Neural cell (in vitro differentiated cells): Measurements from ENCODE around the gene SH3D19. TPM values are rescaled to one million over a fixed set of nuclear protein-coding genes. Genes with fewer than 3 reads are reported as not detected.

Source experiments
- H2AFZ ChIP-seq: fragments of 200-600, 300-800 bp; sonication (generic), shearing (Covaris generic); 2 replicates; pipeline ENCODE4 v1.6.0; 2014; ENCODE audit warnings: low read depth, mild to moderate bottlenecking, antibody characterized with exemption, low read length, moderate library complexity
- H3F3A ChIP-seq: fragments of 200-600 bp; shearing (Covaris generic); 2 replicates; pipeline ENCODE4 v1.6.1; 2016; ENCODE audit warnings: mild to moderate bottlenecking, moderate library complexity, mixed read lengths, antibody characterized with exemption, low read length; ENCODE audit not compliant: insufficient read depth, poor library complexity, severe bottlenecking
- H3K27ac ChIP-seq: fragments of 200-600, 300-800 bp; sonication (generic), shearing (Covaris generic); 2 replicates; pipeline ENCODE4 v1.5.1; 2014; ENCODE audit warnings: mild to moderate bottlenecking, low read length, moderate library complexity
- H3K27me3 ChIP-seq: fragments of 300-800, 200-600 bp; sonication (generic), shearing (Covaris generic); 2 replicates; pipeline ENCODE4 v1.6.0; 2014; ENCODE audit warnings: mild to moderate bottlenecking, low read depth, low read length, moderate library complexity; ENCODE audit not compliant: insufficient read depth
- H3K36me3 ChIP-seq: fragments of 300-800, 200-600 bp; sonication (generic), shearing (Covaris generic); 2 replicates; pipeline ENCODE4 v1.5.1; 2014; ENCODE audit warnings: mild to moderate bottlenecking, antibody characterized with exemption, low read length, moderate library complexity; ENCODE audit not compliant: insufficient read depth
- H3K4me2 ChIP-seq: fragments of 300-800, 200-600 bp; sonication (generic), shearing (Covaris generic); 2 replicates; pipeline ENCODE4 v1.6.0; 2014; ENCODE audit warnings: mild to moderate bottlenecking, low read length
- H3K4me3 ChIP-seq: fragments of 300-800, 200-600 bp; sonication (generic), shearing (Covaris generic); 2 replicates; pipeline ENCODE4 v1.5.1; 2014; ENCODE audit warnings: mild to moderate bottlenecking, low read length, moderate library complexity
- H3K79me2 ChIP-seq: fragments of 200-600 bp; shearing (Covaris generic); replicated peaks from 2 replicates; pipeline ENCODE4 v1.6.0; 2014; ENCODE audit warnings: mild to moderate bottlenecking, low read length, moderate library complexity; ENCODE audit not compliant: insufficient read depth
- H3K9ac ChIP-seq: fragments of 300-800, 200-600 bp; sonication (generic), shearing (Covaris generic); 2 replicates; pipeline ENCODE4 v1.6.1; 2016; ENCODE audit warnings: mild to moderate bottlenecking, low read length, mixed read lengths
- H3K9me2 ChIP-seq: fragments of 200-600 bp; shearing (Covaris generic); 2 replicates; pipeline ENCODE4 v1.6.1; 2016; ENCODE audit warnings: mild to moderate bottlenecking, low read length, mixed read lengths; ENCODE audit not compliant: insufficient read depth
- H3K9me3 ChIP-seq: fragments of 200-600, 300-800 bp; sonication (generic), shearing (Covaris generic); 2 replicates; pipeline ENCODE4 v1.6.1; 2016; ENCODE audit warnings: mild to moderate bottlenecking, mixed run types, low read length, moderate library complexity, mixed read lengths
- H4K20me1 ChIP-seq: fragments of 200-600 bp; shearing (Covaris generic); 2 replicates; pipeline ENCODE4 v1.6.1; 2016; ENCODE audit warnings: mild to moderate bottlenecking, mixed run types; ENCODE audit not compliant: insufficient read depth
- EP300 ChIP-seq: fragments of 450-650 bp; conservative IDR thresholded peaks from 2 replicates; pipeline ENCODE4 v1.6.1; 2014; ENCODE audit warnings: antibody characterized with exemption, mild to moderate bottlenecking, moderate library complexity; ENCODE audit not compliant: poor library complexity, severe bottlenecking
- EZH2 ChIP-seq: fragments of 200-600, 300-800 bp; shearing (Covaris generic), sonication (generic); IDR thresholded peaks from 2 replicates; pipeline ENCODE4 v1.6.1; 2014; ENCODE audit warnings: antibody characterized with exemption, low read length, borderline replicate concordance, mild to moderate bottlenecking; ENCODE audit not compliant: insufficient read depth, poor library complexity, severe bottlenecking
- MXI1 ChIP-seq: fragments of 450-650 bp; conservative IDR thresholded peaks from 2 replicates; pipeline ENCODE4 v1.6.1; 2014; ENCODE audit warnings: antibody characterized with exemption, mild to moderate bottlenecking; ENCODE audit not compliant: poor library complexity, severe bottlenecking
- POLR2AphosphoS5 ChIP-seq: IDR thresholded peaks from 2 replicates; pipeline ENCODE4 v1.6.1; 2012
- RAD21 ChIP-seq: fragments of 450-650 bp; conservative IDR thresholded peaks from 2 replicates; pipeline ENCODE4 v1.6.1; 2014; ENCODE audit warnings: antibody characterized with exemption, mild to moderate bottlenecking, moderate library complexity
- SMC3 ChIP-seq: fragments of 450-650 bp; conservative IDR thresholded peaks from 2 replicates; pipeline ENCODE4 v1.6.1; 2014; ENCODE audit warnings: antibody characterized with exemption, mild to moderate bottlenecking, moderate library complexity; ENCODE audit not compliant: poor library complexity
- TAF1 ChIP-seq: IDR thresholded peaks from 2 replicates; pipeline ENCODE4 v1.6.1; 2012; ENCODE audit warnings: low read depth
- polyA plus RNA-seq: library from polyadenylated mRNA; depleted of rRNA; stranded (reverse); fragments of >200 nt; gene quantifications from 2 replicates; pipeline ENCODE4 v1.2.3, GENCODE V29; 2014
- TF ChIP-seq, protein P1 (sequence below): IDR thresholded peaks from 2 replicates; pipeline ENCODE4 v1.6.1; 2012; ENCODE audit warnings: borderline replicate concordance
- TF ChIP-seq, protein P2 (sequence below): fragments of 450-650 bp; IDR thresholded peaks from 2 replicates; pipeline ENCODE4 v1.5.1; 2014; ENCODE audit warnings: antibody characterized with exemption, mild to moderate bottlenecking, moderate library complexity; ENCODE audit not compliant: poor library complexity, severe bottlenecking

SH3D19 gene
- polyA plus RNA-seq, 1 donor from 2014 or later, result 0.46 TPM

DNA sequence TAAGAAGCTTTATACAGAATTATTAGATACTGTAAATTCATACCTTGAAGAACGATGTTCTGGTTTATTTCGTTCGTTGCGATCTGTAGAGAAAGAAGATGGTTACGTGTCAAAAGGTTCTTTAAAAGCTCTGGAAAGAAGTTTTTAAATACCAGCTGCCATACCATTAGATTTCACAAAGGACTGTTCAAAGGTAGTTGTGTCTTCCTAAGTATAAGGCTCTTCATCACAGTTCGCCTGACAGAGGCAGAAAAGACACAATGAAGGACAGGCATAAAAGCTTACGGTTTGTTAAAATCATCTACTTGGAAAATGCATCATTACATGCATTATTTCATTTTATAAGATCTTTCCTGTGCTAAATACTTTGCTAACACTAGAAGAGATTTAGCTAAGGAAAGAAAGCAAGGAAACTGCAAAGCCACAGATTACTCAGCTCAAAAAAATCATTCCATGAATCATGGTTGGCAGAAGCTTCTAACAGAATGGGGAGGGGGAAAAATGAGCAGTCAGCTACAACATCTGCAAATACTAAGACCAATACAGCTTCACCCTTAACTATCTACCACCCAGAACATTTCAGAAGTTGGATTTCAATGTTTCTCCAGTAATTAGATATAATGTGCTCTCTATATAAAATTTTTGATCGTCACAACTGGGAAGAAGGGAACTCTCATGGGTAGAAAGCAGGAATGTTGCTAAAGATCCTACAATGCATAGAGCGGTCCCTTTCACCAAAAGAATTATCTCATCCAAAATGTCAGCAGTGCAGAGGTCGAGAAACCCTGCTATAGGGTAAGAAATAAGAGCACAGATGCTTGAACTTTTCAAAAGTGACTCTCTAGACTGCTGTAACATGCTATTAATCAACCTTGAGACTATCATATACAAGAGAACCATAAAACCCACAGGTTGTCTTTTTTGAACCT lies 99.1 kb downstream of the SH3D19 start:
- Histone ChIP-seq H2AFZ (no peak overlapping the region), H3K36me3 (no peaks in the 10 kb centered on the region), H3K9ac (no peak overlapping the region), H3F3A (no peaks in the 10 kb centered on the region), H3K79me2 (no peaks in the 10 kb centered on the region), H4K20me1 (no peaks in the 10 kb centered on the region), H3K27me3 (no peaks in the 10 kb centered on the region), H3K9me3 (no peaks in the 10 kb centered on the region), H3K4me2 (no peak overlapping the region), H3K4me3 (no peak overlapping the region), H3K27ac (no peak overlapping the region), H3K9me2 (no peaks in the 10 kb centered on the region)
- TF ChIP-seq EP300, result no peak
- TF ChIP-seq, protein P1, sequence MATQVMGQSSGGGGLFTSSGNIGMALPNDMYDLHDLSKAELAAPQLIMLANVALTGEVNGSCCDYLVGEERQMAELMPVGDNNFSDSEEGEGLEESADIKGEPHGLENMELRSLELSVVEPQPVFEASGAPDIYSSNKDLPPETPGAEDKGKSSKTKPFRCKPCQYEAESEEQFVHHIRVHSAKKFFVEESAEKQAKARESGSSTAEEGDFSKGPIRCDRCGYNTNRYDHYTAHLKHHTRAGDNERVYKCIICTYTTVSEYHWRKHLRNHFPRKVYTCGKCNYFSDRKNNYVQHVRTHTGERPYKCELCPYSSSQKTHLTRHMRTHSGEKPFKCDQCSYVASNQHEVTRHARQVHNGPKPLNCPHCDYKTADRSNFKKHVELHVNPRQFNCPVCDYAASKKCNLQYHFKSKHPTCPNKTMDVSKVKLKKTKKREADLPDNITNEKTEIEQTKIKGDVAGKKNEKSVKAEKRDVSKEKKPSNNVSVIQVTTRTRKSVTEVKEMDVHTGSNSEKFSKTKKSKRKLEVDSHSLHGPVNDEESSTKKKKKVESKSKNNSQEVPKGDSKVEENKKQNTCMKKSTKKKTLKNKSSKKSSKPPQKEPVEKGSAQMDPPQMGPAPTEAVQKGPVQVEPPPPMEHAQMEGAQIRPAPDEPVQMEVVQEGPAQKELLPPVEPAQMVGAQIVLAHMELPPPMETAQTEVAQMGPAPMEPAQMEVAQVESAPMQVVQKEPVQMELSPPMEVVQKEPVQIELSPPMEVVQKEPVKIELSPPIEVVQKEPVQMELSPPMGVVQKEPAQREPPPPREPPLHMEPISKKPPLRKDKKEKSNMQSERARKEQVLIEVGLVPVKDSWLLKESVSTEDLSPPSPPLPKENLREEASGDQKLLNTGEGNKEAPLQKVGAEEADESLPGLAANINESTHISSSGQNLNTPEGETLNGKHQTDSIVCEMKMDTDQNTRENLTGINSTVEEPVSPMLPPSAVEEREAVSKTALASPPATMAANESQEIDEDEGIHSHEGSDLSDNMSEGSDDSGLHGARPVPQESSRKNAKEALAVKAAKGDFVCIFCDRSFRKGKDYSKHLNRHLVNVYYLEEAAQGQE, result no peak

DNA sequence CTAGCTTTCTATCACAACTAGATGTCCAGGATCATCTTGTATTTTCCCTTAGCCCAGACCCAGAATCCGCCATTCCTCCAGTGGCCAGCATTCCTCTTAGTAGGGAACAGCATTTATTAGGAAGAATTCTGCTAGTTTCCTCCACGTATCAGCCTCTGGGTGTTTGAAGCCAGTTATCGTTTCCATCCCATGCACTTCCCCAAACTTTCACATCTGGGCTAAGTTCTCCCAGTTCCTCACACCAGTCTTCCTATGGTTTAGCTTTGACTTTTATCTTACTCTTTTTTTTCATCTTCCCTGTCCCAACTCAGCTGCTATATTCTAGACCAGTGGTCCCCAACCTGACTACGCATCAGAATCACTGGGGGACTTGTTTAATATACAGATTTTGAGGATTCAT lies 101.9 kb downstream of the SH3D19 start:
- H3K27me3 ChIP-seq, result no peaks in the 10 kb centered on the region
- H3K9me2 ChIP-seq, result no peaks in the 10 kb centered on the region
- H3K9ac ChIP-seq, result no peak overlapping the region
- H4K20me1 ChIP-seq, result no peaks in the 10 kb centered on the region
- no peak overlapping the region for H3K4me3 ChIP-seq
- no peaks in the 10 kb centered on the region for H3K36me3 ChIP-seq
- no peak for TF ChIP-seq TAF1
- no peak overlapping the region for H3K27ac ChIP-seq
- no peaks in the 10 kb centered on the region for H3K79me2 ChIP-seq
- no peak overlapping the region for H3K4me2 ChIP-seq
- H3F3A ChIP-seq, result no peaks in the 10 kb centered on the region
- H2AFZ ChIP-seq, result no peak overlapping the region
- no peaks in the 10 kb centered on the region for H3K9me3 ChIP-seq

DNA sequence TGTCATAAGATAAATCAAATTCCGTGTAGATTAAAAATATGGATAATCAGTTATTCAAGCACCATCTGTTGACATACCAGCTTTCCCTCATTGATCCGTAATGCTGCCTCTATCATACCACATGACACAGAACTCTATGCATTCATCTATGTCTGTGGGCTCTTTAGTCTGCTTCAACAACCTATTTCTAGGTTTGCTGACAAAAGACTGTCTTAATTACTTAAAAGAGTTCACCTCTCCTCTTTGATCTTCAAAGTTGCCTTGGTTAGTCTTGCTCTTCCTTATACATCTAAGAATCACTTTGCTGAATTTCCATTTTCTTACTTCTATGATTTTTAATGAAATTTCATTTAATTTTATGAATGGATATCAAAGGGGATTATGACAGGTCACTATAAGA lies 105.5 kb downstream of the SH3D19 start:
- H3K4me3 ChIP-seq, result no peak overlapping the region
- no peaks in the 10 kb centered on the region for H4K20me1 ChIP-seq
- no peaks in the 10 kb centered on the region for H3F3A ChIP-seq
- TF ChIP-seq EP300 (no peak), RAD21 (no peak), MXI1 (no peak), SMC3 (no peak), TAF1 (no peak), POLR2AphosphoS5 (no peak), EZH2 (no peak)
- TF ChIP-seq, protein P1, result no peak
- TF ChIP-seq, protein P2, sequence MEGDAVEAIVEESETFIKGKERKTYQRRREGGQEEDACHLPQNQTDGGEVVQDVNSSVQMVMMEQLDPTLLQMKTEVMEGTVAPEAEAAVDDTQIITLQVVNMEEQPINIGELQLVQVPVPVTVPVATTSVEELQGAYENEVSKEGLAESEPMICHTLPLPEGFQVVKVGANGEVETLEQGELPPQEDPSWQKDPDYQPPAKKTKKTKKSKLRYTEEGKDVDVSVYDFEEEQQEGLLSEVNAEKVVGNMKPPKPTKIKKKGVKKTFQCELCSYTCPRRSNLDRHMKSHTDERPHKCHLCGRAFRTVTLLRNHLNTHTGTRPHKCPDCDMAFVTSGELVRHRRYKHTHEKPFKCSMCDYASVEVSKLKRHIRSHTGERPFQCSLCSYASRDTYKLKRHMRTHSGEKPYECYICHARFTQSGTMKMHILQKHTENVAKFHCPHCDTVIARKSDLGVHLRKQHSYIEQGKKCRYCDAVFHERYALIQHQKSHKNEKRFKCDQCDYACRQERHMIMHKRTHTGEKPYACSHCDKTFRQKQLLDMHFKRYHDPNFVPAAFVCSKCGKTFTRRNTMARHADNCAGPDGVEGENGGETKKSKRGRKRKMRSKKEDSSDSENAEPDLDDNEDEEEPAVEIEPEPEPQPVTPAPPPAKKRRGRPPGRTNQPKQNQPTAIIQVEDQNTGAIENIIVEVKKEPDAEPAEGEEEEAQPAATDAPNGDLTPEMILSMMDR, result no peak
- H3K27ac ChIP-seq, result no peak overlapping the region
- no peaks in the 10 kb centered on the region for H3K9me2 ChIP-seq
- no peak overlapping the region for H2AFZ ChIP-seq
- H3K36me3 ChIP-seq, result no peaks in the 10 kb centered on the region
- H3K9me3 ChIP-seq, result no peaks in the 10 kb centered on the region
- H3K79me2 ChIP-seq, result no peaks in the 10 kb centered on the region
- H3K4me2 ChIP-seq, result no peak overlapping the region
- no peaks in the 10 kb centered on the region for H3K27me3 ChIP-seq
- H3K9ac ChIP-seq, result no peak overlapping the region
